PC-9 (cell line): ENCODE measurements around the gene ODC1.

Experiments
- CTCF ChIP-seq: fragments of 200-600 bp; sonication (generic); conservative IDR thresholded peaks from 2 replicates; pipeline ENCODE4 v1.6.1; 2017; ENCODE audit warnings: mixed run types, antibody characterized with exemption, mild to moderate bottlenecking, moderate library complexity
- EZH2 ChIP-seq: fragments of 200-600 bp; sonication (generic); IDR thresholded peaks from 2 replicates; pipeline ENCODE4 v1.8.0; 2017; ENCODE audit warnings: antibody characterized with exemption, low read depth

GRCh38 chr2:10435820-10436204, 12.3 kb downstream of the ODC1 start:
- TF ChIP-seq CTCF (no peak), EZH2 (no peak)
